H1 (cell line): ENCODE measurements around the gene HBS1L. TPM values are rescaled to one million over a fixed set of nuclear protein-coding genes. Genes with fewer than 3 reads are reported as not detected.

Source experiments
- RFX5 ChIP-seq: IDR thresholded peaks from 2 replicates; pipeline ENCODE4 v1.6.1; 2011; ENCODE audit warnings: low read depth, low read length, improper control_type of control experiment, borderline replicate concordance
- SAP30 ChIP-seq: fragments of 300-600 bp; sonication (generic); IDR thresholded peaks from 2 replicates; pipeline ENCODE4 v1.7.1; 2012; ENCODE audit warnings: low read length, moderate library complexity, mild to moderate bottlenecking, inconsistent platforms; ENCODE audit not compliant: insufficient read depth, insufficient replicate concordance
- polyA plus RNA-seq, 7 experiments: library from polyadenylated mRNA; depleted of rRNA in 3 of 7; stranded (reverse) in 5 of 7; unstranded in 2 of 7; fragments of >200 nt in 5 of 7; fragments of 200-250 nt in 2 of 7; gene quantifications; 1 replicate in 5 of 7; 2 replicates in 1 of 7; 4 replicates in 1 of 7; pipeline versions ENCODE4 v1.2.1 to v1.2.3, GENCODE V29; 2011 to 2013; ENCODE audit warnings: missing spikeins in 2 of 7, mixed read lengths in 2 of 7
- total RNA-seq: library from RNA; stranded (reverse); fragmentation: NEBNext Ultra II Directional; extraction: Animal tissue kit (Norgen Biotek cat#: 25700); gene quantifications from 2 replicates; pipeline ENCODE4 v1.2.1, GENCODE V29; 2021

HBS1L gene
- total and polyA plus RNA-seq, 2 of the 8 experiments (the other 6 are each of a cell fraction or from before 2014, with no cell fraction given), result 28.1 to 97.1 TPM

- no peak for TF ChIP-seq RFX5
- TF ChIP-seq SAP30, result no peak
Measured at GRCh38 chr6:134945045-134945444, 109.6 kb downstream of the HBS1L start (continued).
